ENCODE results near the gene PROSER2.

PROSER2 gene

GRCh38 chr10:11891776-11892486 is 68.8 kb downstream of the PROSER2 start:
- Histone ChIP-seq H3F3A (ENCODE audit: insufficient read depth) (no peaks in the 10 kb centered on the region), H2AFZ (ENCODE audit: low read depth, low read length, severe bottlenecking) (no peak overlapping the region), H3K36me3 (ENCODE audit: low read length) (no peaks in the 10 kb centered on the region), H4K20me1 (ENCODE audit: low read depth, low read length) (no peaks in the 10 kb centered on the region), H3K9me2 (replicated peaks; ENCODE audit: insufficient read depth, low read length) (no peaks in the 10 kb centered on the region), H3K9ac (ENCODE audit: low read length) (no peak overlapping the region), H3K4me2 (ENCODE audit: low read depth, low read length, poor library complexity, severe bottlenecking) (no peak overlapping the region), H3K9me3 (ENCODE audit: insufficient read depth, low read length) (no peaks in the 10 kb centered on the region), H3K27me3 (ENCODE audit: low read length) (no peaks in the 10 kb centered on the region), H3K27ac (ENCODE audit: low read depth, low read length) (no peak overlapping the region), H3K4me3 (ENCODE audit: insufficient read depth, low read length, poor library complexity, severe bottlenecking) (no peak overlapping the region), H3K79me2 (ENCODE audit: insufficient read depth, low read length) (no peaks in the 10 kb centered on the region)
- no peak for TF ChIP-seq EZH2phosphoT487 (conservative IDR thresholded peaks at IDR 0.05; ENCODE audit: low read length)
- TF ChIP-seq CTCF (IDR thresholded peaks at IDR 0.05; ENCODE audit: insufficient read depth, low read length, poor library complexity, severe bottlenecking): no peak

GRCh38 chr10:11893749-11894278 is 70.7 kb downstream of the PROSER2 start:
- no peak for TF ChIP-seq CTCF (IDR thresholded peaks at IDR 0.05; ENCODE audit: insufficient read depth, low read length, poor library complexity, severe bottlenecking)
- TF ChIP-seq EZH2phosphoT487 (conservative IDR thresholded peaks at IDR 0.05; ENCODE audit: low read length): no peak
- H3K9me3 ChIP-seq (ENCODE audit: insufficient read depth, low read length): no peaks in the 10 kb centered on the region
- H3K4me2 ChIP-seq (ENCODE audit: low read depth, low read length, poor library complexity, severe bottlenecking): no peak overlapping the region

GRCh38 chr10:11894381-11895107 is 71.4 kb downstream of the PROSER2 start:
- H3K27ac ChIP-seq (ENCODE audit: low read depth, low read length): no peak overlapping the region
- H3K9me2 ChIP-seq (replicated peaks; ENCODE audit: insufficient read depth, low read length): no peaks in the 10 kb centered on the region
- no peak overlapping the region for H3K9ac ChIP-seq (ENCODE audit: low read length)
- no peaks in the 10 kb centered on the region for H4K20me1 ChIP-seq (ENCODE audit: low read depth, low read length)
- TF ChIP-seq CTCF (IDR thresholded peaks at IDR 0.05; ENCODE audit: insufficient read depth, low read length, poor library complexity, severe bottlenecking) (no peak), EZH2phosphoT487 (conservative IDR thresholded peaks at IDR 0.05; ENCODE audit: low read length) (no peak)
- no peaks in the 10 kb centered on the region for H3F3A ChIP-seq (ENCODE audit: insufficient read depth)
- no peaks in the 10 kb centered on the region for H3K9me3 ChIP-seq (ENCODE audit: insufficient read depth, low read length)
- H3K4me3 ChIP-seq (ENCODE audit: insufficient read depth, low read length, poor library complexity, severe bottlenecking): no peak overlapping the region
- H3K36me3 ChIP-seq (ENCODE audit: low read length): no peaks in the 10 kb centered on the region
- no peaks in the 10 kb centered on the region for H3K79me2 ChIP-seq (ENCODE audit: insufficient read depth, low read length)
- H2AFZ ChIP-seq (ENCODE audit: low read depth, low read length, severe bottlenecking): no peak overlapping the region
- H3K4me2 ChIP-seq (ENCODE audit: low read depth, low read length, poor library complexity, severe bottlenecking): no peak overlapping the region
- no peaks in the 10 kb centered on the region for H3K27me3 ChIP-seq (ENCODE audit: low read length)

More at GRCh38 chr10:11893749-11894278, 70.7 kb downstream of the PROSER2 start:
- H3K27me3 ChIP-seq (ENCODE audit: low read length): no peaks in the 10 kb centered on the region
- no peaks in the 10 kb centered on the region for H3F3A ChIP-seq (ENCODE audit: insufficient read depth)
- H3K36me3 ChIP-seq (ENCODE audit: low read length): no peaks in the 10 kb centered on the region
- no peak overlapping the region for H3K4me3 ChIP-seq (ENCODE audit: insufficient read depth, low read length, poor library complexity, severe bottlenecking)
- no peaks in the 10 kb centered on the region for H3K79me2 ChIP-seq (ENCODE audit: insufficient read depth, low read length)
- no peak overlapping the region for H3K9ac ChIP-seq (ENCODE audit: low read length)
- H2AFZ ChIP-seq (ENCODE audit: low read depth, low read length, severe bottlenecking): no peak overlapping the region
- no peaks in the 10 kb centered on the region for H4K20me1 ChIP-seq (ENCODE audit: low read depth, low read length)
- no peak overlapping the region for H3K27ac ChIP-seq (ENCODE audit: low read depth, low read length)
- no peaks in the 10 kb centered on the region for H3K9me2 ChIP-seq (replicated peaks; ENCODE audit: insufficient read depth, low read length)
